ENCODE data around the gene NID1.

GRCh38 chr1:235998812-235999211, 66.1 kb downstream of the NID1 start:
- TF ChIP-seq CTCF (IDR thresholded peaks at IDR 0.05; ENCODE audit: low read length): no peak
- TF ChIP-seq EZH2phosphoT487 (IDR thresholded peaks at IDR 0.05; ENCODE audit: low read length): no peak
